ENCODE measurements around the gene RASA3.
A peak's percentile ranks its signal among the peaks of the same experiment; 100 is the strongest.

The RASA3 gene

DNA sequence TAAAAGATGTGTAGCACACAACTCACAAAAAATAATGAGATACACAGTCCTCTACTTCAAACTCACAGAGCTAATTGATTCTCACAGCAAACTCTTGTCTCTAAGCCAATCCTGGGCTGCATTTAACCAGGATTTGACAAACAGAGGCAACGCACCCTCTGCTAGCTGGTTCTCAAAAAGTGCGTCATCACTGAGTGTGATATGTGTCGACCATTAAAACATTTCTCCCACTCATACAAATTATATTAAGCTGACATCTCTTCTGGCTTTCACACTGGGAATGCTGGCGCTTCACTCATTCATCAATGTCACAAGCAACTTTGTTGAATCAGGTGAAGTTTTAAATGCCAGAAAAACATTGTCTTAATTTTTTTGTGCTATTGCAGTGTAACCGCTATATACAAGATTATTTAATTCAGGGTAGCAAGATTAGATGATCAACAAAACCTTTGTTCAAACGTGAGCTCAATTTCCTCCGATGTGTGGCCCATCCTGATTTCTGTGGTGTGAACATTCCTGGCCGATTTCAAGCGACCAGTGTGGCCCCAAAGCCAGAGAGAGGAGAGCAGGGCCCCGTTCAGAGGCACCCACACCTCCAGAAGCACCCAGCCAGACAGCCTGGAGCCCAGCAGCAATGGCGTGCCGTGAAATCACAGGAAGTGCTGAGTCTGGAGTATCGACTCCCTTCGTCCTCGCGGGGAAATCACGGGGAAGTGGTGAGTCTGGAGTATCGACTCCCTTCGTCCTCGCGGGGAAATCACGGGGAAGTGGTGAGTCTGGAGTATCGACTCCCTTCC, 49.4 kb downstream of the RASA3 start:
- H3K4me3 ChIP-seq (ENCODE audit: low read length), result no peak overlapping the region
- TF ChIP-seq, protein P1, sequence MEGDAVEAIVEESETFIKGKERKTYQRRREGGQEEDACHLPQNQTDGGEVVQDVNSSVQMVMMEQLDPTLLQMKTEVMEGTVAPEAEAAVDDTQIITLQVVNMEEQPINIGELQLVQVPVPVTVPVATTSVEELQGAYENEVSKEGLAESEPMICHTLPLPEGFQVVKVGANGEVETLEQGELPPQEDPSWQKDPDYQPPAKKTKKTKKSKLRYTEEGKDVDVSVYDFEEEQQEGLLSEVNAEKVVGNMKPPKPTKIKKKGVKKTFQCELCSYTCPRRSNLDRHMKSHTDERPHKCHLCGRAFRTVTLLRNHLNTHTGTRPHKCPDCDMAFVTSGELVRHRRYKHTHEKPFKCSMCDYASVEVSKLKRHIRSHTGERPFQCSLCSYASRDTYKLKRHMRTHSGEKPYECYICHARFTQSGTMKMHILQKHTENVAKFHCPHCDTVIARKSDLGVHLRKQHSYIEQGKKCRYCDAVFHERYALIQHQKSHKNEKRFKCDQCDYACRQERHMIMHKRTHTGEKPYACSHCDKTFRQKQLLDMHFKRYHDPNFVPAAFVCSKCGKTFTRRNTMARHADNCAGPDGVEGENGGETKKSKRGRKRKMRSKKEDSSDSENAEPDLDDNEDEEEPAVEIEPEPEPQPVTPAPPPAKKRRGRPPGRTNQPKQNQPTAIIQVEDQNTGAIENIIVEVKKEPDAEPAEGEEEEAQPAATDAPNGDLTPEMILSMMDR (IDR thresholded peaks at IDR 0.05; ENCODE audit: insufficient read depth, low read depth, low read length, missing control alignments), result no peak
- DNase-seq (ENCODE audit: low read depth), result no peak

DNA sequence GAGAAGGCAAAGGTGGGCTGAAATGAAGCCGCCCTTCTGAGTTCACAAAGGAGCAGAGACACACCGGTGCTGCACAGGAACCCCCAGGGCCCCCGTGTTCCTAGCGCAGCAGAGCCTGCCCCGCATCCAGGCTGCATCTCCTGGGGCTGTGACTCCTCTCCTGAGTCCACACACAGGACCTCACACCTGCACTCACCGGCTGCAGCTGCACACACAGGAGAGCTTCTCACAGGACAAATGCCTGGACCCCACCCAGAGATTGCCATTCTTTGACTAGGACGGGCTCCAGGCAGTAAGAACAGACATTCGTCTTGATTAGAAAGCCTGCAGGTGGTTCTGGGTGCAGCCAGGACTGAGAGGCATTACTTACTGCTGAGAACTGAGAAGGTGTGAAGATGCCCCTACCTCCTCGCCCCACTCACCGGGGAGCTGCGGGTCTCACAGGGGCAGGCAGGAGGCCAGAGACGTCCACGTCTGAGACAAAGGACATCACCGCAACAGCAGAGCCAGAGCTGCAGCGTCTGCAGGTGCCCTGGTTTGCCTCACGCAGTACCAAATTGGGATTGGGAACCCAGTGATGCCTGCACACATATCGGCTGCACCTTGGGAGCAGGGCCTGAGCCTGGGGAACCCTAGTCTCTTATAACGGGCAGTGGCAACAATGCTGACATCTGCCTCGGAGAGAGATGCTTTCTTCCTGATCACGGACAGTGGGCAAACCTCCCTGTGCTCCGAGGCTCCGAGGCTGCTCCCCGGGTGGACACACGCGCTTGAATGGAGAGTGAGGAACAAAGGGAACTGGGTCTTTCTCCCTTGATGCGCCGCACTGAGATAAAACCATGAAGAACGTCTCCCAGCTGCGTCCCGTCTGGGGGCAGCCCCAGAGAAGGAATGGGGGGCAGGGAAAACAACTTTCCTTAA, 50.4 kb downstream of the RASA3 start:
- no peak overlapping the region for H3K4me3 ChIP-seq (ENCODE audit: low read length)
- no peak for DNase-seq (ENCODE audit: low read depth)
- TF ChIP-seq, protein P1 (IDR thresholded peaks at IDR 0.05; ENCODE audit: insufficient read depth, low read depth, low read length, missing control alignments), result no peak

DNA sequence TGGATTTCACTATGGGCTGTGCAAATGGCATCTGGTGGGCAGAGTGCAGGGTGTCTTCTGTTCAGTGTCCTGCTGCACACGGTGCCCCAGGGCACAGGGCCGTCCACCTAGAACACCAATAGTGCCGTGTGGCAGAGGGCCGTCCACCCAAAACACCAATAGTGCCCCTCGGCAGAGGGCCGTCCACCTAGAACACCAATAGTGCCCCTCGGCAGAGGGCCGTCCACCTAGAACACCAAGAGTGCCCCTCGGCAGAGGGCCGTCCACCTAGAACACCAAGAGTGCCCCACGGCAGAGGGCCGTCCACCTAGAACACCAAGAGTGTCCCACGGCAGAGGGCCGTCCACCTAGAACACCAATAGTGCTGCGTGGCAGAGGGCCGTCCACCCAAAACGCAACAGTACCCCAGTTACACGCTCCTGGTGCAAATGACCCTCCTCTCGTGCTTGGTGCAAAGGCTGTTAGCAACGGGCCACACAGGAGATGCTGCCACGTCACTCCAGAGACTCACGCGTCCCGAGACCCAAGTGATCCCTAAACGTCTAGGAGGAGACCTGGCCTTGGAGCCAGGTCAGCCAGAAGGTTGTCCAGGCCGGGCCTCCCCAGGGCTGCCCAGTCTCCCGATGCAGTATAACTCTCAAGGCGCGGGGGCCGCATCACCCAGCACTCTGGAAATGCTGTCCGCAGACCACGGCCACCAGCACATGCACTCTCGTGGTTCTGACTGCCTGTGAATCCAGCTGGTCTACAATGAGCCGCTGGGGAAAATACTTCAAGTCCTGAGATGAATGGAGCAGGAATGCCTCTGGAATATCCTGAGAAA, 51.5 kb downstream of the RASA3 start:
- H3K4me3 ChIP-seq (ENCODE audit: low read length), result no peak overlapping the region
- TF ChIP-seq, protein P1 (IDR thresholded peaks at IDR 0.05; ENCODE audit: insufficient read depth, low read depth, low read length, missing control alignments), result no peak

DNA sequence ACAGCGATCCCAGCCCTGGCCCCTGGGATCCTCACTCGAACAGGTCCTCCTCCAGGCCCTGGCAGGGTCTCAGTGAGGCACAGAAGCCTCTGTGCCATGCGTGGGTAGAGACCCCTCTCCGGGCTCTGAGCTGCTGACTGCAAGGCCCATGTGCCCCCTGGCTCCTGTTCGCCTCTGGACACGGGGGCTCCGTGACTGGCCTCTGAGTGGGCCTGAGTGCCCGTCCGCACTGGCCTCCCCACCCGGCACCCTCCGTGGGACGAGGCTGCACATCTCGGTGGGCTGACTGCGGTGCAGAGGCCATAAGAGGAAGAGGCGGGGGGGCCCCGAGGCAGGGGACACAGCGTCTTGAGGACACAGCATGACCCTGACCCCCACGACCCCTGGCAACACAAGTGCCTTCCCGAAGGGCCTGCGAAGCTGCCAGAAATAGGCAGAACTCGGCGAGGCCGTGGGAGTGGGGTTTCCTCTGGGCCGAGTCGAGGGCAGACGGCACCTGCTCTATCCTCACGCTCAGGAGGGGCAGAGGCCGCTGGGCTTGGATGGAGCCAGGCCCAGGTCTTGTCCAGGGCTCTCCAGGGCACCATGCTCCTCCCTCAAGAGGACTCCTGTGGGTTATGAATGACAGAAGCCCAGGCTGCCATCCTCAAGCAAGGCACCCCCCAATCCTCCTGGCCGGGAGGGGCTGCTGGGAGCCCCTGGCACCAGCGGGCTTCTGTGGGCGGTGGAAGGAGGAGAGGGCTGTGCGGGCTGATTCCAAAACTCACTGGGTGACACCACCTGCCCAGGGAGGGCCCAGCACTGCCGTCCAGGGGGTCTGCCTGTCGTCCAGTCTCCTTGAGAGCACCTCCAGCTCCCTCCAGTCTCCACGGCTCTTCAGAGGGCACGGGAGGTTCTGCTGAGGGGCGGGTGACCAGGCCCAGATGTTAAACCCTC, 52.6 kb downstream of the RASA3 start:
- DNase-seq (ENCODE audit: low read depth), result no peak
- no peak overlapping the region for H3K4me3 ChIP-seq (ENCODE audit: low read length)
- TF ChIP-seq, protein P1 (IDR thresholded peaks at IDR 0.05; ENCODE audit: insufficient read depth, low read depth, low read length, missing control alignments), result no peak

More for the DNA sequence above, 51.5 kb downstream of the RASA3 start:
- no peak for DNase-seq (ENCODE audit: low read depth)

DNA sequence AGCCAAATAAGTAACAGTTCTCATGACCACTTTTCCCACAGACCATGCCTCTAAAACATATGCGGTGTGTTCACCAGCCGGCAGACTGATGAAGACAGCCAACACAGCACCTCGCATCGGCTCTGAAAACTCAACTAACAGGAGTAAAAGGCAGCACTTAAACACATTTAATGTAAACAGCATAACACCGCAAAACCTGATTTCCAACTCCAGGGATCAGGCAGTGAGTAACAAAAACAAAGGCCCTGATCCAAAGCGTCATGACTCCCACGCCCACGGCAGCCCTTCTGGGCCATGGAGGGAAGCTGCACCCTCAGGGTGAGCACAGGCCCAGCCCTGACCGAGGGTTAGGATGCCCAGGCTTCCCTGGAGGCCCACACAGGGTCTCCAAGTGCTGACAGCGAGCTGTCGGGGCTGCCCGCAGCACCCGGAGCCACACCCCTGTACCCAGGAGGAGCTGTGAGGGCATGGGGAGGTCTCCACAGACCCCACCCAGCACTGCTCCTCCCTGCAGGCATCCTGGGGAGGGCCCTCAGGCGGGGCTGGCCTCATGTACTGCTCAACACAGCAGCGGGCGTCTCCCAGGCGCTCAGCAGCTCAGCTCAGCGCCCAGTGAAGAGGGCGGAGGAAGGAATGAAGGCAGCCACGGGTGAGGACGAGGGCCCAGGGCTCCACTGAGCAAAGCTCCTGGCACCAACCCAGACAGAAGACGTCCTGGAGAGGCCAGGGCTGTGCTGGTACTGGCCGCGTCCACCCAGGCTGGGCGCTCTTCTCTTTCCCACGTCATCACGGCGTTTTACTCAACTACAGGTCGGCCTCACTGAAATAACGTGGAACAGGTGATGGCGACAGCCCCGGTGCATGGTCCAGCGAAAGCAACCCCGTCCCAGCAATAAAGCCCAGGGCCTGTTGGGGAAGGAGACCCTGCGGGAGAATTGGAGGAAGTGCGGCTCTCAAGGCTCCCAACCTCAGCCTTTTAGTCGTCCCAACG, 53.7 kb downstream of the RASA3 start:
- TF ChIP-seq, protein P1 (IDR thresholded peaks at IDR 0.05; ENCODE audit: insufficient read depth, low read depth, low read length, missing control alignments), result no peak
- peak; percentile 92 for DNase-seq (ENCODE audit: low read depth)
- no peak overlapping the region for H3K4me3 ChIP-seq (ENCODE audit: low read length)

All from epithelial cell of esophagus (primary cell).